ENCODE data around the gene MCF2L.

MCF2L gene

DNA sequence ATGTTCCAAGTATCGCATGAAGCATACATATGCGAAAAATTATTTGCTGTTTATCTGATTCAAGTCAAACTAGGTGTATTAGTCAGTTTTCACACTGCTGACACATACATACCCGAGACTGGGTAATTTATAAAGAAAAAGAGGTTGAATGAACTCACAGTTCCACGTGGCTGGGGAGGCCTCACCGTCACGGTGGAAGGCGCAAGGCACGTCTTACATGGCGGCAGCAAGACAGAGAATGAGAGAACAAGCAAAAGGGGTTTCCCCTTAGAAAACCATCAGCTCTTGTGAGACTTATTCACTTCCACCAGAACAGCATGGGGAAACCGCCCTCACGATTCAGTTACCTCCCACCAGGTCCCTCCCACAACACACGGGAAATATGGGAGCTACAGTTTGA lies 176.5 kb downstream of the MCF2L start (continued):
- TF ChIP-seq TSHZ2 (CRISPR knock-in tag; IDR thresholded peaks at IDR 0.05) (no peak), ESRRG (CRISPR knock-in tag; IDR thresholded peaks at IDR 0.05) (no peak), OSR1 (CRISPR knock-in tag; IDR thresholded peaks at IDR 0.05) (no peak), ZNF8 (CRISPR knock-in tag; IDR thresholded peaks at IDR 0.05) (no peak), ZFP30 (CRISPR knock-in tag; IDR thresholded peaks at IDR 0.05) (no peak)

GRCh38 chr13:113145911-113146598 lies 177.0 kb downstream of the MCF2L start:
- no peak for ATAC-seq
- no peak for TF ChIP-seq ZC3H10 (CRISPR knock-in tag; IDR thresholded peaks at IDR 0.05)
- no peak for TF ChIP-seq ZNF565 (CRISPR knock-in tag; conservative IDR thresholded peaks at IDR 0.05; ENCODE audit: low read depth)
- no peak for TF ChIP-seq GLIS3 (CRISPR knock-in tag; IDR thresholded peaks at IDR 0.05)
- no peak for TF ChIP-seq PPARA (CRISPR knock-in tag; IDR thresholded peaks at IDR 0.05; ENCODE audit: borderline replicate concordance)
- no peak for TF ChIP-seq TOX (CRISPR knock-in tag; IDR thresholded peaks at IDR 0.05; ENCODE audit: borderline replicate concordance)
- TF ChIP-seq CSDC2 (CRISPR knock-in tag; IDR thresholded peaks at IDR 0.05) = no peak
- no peak for TF ChIP-seq ZFP30 (CRISPR knock-in tag; IDR thresholded peaks at IDR 0.05)
- no peak for TF ChIP-seq TCF4 (CRISPR knock-in tag; IDR thresholded peaks at IDR 0.05; ENCODE audit: borderline replicate concordance)
- TF ChIP-seq PATZ1 (CRISPR knock-in tag; IDR thresholded peaks at IDR 0.05; ENCODE audit: borderline replicate concordance) = no peak
- TF ChIP-seq ISL1 (CRISPR knock-in tag; IDR thresholded peaks at IDR 0.05) = no peak
- no peak for TF ChIP-seq ZNF70 (CRISPR knock-in tag; IDR thresholded peaks at IDR 0.05)
- no peak for TF ChIP-seq ESRRG (CRISPR knock-in tag; IDR thresholded peaks at IDR 0.05)
- TF ChIP-seq OSR1 (CRISPR knock-in tag; IDR thresholded peaks at IDR 0.05) = no peak
- TF ChIP-seq, protein P1, sequence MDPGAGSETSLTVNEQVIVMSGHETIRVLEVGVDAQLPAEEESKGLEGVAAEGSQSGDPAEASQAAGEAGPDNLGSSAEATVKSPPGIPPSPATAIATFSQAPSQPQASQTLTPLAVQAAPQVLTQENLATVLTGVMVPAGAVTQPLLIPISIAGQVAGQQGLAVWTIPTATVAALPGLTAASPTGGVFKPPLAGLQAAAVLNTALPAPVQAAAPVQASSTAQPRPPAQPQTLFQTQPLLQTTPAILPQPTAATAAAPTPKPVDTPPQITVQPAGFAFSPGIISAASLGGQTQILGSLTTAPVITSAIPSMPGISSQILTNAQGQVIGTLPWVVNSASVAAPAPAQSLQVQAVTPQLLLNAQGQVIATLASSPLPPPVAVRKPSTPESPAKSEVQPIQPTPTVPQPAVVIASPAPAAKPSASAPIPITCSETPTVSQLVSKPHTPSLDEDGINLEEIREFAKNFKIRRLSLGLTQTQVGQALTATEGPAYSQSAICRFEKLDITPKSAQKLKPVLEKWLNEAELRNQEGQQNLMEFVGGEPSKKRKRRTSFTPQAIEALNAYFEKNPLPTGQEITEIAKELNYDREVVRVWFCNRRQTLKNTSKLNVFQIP (CRISPR knock-in tag; IDR thresholded peaks at IDR 0.05; ENCODE audit: borderline replicate concordance, low read depth) = no peak
- no peak for TF ChIP-seq RARB (CRISPR knock-in tag; IDR thresholded peaks at IDR 0.05)

DNA sequence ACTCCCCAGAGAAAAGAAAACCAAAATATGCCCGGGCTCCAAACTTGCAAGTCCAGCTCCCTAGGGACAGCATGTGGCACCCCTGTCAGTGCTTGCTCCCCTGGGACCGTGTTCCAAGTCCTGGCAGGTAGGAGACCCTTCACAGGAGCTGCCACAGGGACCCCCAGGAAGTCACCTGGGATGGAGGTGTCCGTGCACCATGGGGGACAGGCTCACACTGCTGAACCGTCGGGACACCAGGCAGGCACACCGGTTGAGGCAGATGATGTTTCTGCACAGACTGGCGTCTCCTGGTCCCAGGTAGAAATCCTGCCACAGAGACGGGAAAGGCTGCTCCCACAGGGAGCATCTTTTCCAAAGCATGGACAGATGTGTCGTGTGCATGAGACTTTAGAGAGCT lies 177.7 kb downstream of the MCF2L start:
- no peak for ATAC-seq
- TF ChIP-seq TCF4 (CRISPR knock-in tag; IDR thresholded peaks at IDR 0.05; ENCODE audit: borderline replicate concordance) = no peak
- TF ChIP-seq TSHZ2 (CRISPR knock-in tag; IDR thresholded peaks at IDR 0.05) = no peak
- TF ChIP-seq ESRRG (CRISPR knock-in tag; IDR thresholded peaks at IDR 0.05) = no peak
- no peak for TF ChIP-seq CSDC2 (CRISPR knock-in tag; IDR thresholded peaks at IDR 0.05)
- no peak for TF ChIP-seq ARNTL (CRISPR knock-in tag; IDR thresholded peaks at IDR 0.05; ENCODE audit: borderline replicate concordance, low read depth)
- TF ChIP-seq PATZ1 (CRISPR knock-in tag; IDR thresholded peaks at IDR 0.05; ENCODE audit: borderline replicate concordance) = no peak
- no peak for TF ChIP-seq ZNF70 (CRISPR knock-in tag; IDR thresholded peaks at IDR 0.05)
- TF ChIP-seq SNAI2 (CRISPR knock-in tag; IDR thresholded peaks at IDR 0.05) = no peak
- no peak for TF ChIP-seq RARB (CRISPR knock-in tag; IDR thresholded peaks at IDR 0.05)
- TF ChIP-seq TOX (CRISPR knock-in tag; IDR thresholded peaks at IDR 0.05; ENCODE audit: borderline replicate concordance) = no peak
- TF ChIP-seq ZC3H10 (CRISPR knock-in tag; IDR thresholded peaks at IDR 0.05) = no peak
- no peak for TF ChIP-seq ZNF8 (CRISPR knock-in tag; IDR thresholded peaks at IDR 0.05)
- no peak for TF ChIP-seq ZFP3 (CRISPR knock-in tag; IDR thresholded peaks at IDR 0.05)
- no peak for TF ChIP-seq OSR1 (CRISPR knock-in tag; IDR thresholded peaks at IDR 0.05)
- TF ChIP-seq ISL1 (CRISPR knock-in tag; IDR thresholded peaks at IDR 0.05) = no peak
- TF ChIP-seq, protein P2, sequence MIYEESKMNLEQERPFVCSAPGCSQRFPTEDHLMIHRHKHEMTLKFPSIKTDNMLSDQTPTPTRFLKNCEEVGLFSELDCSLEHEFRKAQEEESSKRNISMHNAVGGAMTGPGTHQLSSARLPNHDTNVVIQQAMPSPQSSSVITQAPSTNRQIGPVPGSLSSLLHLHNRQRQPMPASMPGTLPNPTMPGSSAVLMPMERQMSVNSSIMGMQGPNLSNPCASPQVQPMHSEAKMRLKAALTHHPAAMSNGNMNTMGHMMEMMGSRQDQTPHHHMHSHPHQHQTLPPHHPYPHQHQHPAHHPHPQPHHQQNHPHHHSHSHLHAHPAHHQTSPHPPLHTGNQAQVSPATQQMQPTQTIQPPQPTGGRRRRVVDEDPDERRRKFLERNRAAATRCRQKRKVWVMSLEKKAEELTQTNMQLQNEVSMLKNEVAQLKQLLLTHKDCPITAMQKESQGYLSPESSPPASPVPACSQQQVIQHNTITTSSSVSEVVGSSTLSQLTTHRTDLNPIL (CRISPR knock-in tag; IDR thresholded peaks at IDR 0.05; ENCODE audit: low read depth) = no peak
- TF ChIP-seq PPARA (CRISPR knock-in tag; IDR thresholded peaks at IDR 0.05; ENCODE audit: borderline replicate concordance) = no peak
- TF ChIP-seq CSRNP3 (CRISPR knock-in tag; IDR thresholded peaks at IDR 0.05) = no peak
